Measurements from ENCODE around the gene AOPEP.

AOPEP gene

DNA sequence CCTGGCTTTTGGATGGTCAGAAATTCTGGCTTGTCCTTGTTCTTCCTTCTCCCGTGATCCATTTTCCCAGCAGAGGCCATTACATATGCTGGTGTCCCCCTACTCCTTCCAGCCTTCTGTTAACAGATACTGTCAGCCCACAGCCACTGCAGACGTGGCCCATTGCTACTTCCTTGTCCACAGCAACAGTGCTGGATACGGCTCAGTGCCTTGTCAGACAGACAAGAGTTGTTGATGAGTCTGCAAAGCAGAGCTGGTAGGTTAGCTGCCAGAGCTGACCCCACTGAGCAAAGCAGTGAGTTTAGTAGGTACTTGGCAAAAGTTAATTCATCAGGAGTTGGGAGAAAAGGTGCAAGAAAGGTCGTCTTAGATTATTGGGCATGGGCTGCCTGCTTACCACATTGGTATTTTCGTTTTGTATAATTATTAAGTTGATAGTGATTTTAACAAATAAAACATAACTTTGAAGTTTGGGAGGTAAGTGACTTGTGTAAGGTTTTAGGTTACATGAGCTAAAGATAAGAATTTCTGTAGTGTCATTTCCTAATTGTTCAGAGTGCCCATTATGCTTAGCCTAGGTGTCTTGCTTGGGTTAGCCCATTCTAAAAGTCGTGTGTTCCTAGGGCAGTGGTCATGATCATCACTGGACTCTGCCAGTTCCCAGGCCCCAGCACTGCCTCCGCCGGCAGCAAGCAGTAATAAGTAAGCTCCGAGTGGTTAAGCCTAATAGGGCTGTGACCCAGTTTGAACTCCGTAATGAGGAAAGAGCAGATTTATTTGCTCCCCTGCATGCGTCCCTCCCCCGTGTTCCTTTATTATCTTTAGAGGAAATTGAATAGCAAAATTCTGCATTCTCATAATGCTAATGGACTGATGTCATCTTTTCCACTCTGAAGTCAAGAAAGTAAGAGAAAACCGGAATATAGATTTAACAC lies 299.0 kb downstream of the AOPEP start:
- no peak for DNase-seq

DNA sequence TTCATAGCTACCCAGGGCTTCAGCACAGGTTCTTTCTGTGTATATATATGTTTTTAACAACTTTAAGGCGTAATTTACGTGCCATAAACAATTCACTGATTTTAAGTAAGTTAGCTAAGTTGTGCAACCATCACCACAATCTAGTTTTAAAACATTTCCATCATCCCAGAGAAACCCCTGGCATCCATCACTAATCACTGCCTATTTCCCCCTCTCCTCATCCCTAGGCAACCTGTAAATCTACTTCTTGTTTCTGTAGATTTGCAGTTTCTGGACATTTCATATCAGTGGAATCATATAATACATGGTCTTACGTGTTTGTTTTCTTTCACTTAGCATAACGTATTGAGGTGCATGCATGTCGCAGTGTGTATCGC lies 299.6 kb downstream of the AOPEP start:
- no peak for DNase-seq

DNA sequence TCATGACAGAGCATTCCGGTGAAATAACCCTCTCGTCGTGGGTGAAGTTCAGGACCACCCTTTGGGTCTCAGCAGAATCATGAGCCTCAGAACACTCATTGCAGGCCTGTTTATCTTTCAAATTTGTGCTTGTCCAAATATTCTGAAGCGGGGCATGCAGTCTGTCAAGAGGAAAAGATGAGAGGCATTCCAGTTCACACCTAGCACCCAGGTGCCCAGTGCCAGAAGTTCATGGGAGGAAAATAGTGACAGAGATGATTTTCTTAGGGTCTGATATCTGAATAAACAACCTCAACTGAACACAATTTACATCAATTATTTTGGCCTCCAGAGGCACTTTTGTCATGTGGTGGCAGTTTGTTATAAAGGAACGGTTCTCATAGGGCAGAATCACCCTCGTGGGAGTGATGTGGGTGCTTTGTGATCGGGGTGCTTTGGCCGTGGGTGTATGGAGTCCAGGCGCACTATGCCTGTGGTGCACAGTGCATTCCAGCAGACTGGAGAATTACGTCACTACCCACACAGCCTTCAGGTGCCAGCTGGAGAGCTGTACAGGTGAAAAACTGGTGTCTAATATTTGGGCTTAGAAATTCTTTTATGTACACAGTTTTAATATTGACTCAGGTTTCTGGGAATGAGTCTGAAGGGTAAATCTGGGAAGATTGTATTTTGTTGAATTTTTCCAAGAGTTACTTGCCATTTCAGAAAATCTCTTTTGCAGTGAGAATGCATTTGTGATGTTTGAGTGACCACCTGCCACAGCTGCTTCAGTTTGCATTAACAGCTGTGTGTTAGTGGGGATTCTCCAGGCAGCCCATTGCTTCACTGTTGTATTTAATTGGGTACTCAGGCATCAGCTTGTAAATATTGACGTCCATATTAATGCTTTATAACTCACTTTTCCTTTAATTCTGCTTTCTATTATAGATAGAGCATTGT lies 301.7 kb downstream of the AOPEP start:
- DNase-seq = no peak

DNA sequence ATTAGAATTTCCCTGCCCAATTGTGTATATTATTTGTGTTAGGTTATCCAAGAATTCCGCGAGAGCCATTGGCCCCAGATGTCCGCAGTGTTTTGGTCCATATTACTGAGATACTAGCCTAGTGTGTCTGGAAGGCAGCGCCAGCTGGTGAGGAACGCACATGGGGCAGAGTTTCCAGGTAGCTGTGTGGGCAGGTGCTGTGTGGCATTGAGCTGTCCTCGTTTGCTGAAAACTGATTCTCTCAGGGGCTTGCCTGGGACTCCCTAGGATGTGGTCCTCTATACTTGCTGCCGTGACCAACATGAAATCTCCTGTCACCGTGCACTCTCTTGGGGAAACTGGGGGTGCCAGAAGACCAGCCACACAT lies 302.3 kb downstream of the AOPEP start:
- no peak for DNase-seq

DNA sequence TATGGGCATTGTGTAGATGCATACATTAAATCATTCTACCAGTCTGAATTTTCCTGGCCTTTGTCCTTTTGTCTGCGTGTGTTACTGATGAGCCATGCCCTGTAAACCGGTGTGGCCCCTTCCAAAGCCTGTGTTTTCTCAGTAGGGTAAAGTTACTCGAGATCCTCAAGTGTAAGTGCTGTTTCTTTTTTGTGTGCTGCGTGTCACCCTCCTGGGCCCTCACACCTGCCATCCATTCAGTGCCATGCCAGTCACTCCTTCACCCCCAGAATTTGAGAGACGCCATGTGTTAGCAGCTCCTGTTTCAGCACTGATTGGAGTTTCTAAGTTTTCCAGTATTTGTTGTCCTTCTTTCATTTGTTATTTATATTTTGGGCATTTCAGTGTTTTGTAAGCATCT lies 302.8 kb downstream of the AOPEP start:
- DNase-seq = no peak

DNA sequence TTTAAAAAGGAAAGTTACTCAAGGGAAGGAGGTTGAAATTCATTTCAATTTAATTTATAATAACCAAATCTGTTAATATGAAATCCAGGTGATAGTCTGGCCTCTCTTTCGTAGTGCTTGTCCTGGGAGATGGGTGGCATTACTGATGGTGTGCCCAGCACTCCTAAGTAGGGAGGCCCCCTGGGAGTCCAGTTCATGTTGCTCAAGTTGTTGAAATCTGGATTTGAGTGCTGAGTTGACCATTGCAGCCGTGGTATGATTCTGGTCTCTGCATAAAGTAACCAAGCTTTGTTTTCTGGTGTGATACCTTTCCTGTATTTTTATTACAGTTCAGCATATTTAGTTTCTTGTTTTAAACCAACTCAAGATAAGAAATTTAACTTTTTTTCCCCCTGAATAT lies 303.2 kb downstream of the AOPEP start:
- no peak for DNase-seq

DNA sequence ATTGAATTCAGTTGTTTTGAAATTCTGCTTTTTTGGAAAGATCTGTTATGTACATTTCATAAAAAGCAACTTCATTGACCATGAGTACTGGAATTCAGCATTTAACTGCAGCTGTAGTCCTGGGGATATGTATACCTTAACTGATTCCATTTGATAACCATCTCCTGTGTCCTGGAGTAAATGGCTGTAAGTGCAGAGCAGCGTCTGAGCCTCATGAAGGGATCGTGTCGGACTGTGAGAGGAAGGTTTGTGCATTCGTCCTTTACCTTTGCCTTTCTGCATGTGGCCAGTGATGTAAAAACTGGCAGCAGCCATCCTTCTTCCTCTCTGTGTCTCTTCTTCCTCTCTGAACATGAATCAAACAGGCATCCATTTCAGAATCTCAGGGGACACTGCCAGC lies 303.8 kb downstream of the AOPEP start:
- no peak for DNase-seq

DNA sequence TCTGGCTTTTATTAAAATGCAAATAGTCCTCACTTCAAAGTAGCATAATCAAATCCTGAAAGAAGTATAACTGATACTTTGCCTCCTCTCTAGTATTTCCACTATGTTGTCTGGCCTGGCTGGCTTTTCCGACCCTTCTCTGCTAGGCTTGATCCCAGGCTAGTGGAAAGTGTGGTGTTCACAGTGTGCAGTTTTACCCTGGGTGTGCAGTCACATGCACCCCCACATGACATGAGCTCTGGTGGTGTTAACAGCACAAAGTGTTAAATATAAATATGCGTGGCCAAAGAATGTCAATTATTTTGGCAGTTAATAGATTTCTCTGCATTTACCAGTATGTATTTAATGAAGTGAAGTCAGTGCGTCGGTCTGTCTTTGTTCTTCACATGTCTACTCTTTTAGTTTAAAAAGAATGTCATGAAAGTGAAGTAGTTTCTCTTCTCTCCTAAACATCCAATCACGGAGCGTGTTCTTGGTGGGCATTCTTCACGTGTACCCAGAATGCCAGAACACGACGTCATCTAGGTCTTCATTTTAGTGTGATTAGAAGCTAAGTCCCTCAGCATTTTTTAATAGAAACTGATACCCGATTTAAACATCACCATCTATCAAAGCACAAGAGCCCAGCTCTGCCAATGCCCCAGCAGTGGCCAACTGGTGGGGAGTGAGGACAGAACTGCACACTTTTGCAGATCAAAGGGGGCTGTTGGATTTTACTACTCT lies 304.6 kb downstream of the AOPEP start:
- DNase-seq = no peak

DNA sequence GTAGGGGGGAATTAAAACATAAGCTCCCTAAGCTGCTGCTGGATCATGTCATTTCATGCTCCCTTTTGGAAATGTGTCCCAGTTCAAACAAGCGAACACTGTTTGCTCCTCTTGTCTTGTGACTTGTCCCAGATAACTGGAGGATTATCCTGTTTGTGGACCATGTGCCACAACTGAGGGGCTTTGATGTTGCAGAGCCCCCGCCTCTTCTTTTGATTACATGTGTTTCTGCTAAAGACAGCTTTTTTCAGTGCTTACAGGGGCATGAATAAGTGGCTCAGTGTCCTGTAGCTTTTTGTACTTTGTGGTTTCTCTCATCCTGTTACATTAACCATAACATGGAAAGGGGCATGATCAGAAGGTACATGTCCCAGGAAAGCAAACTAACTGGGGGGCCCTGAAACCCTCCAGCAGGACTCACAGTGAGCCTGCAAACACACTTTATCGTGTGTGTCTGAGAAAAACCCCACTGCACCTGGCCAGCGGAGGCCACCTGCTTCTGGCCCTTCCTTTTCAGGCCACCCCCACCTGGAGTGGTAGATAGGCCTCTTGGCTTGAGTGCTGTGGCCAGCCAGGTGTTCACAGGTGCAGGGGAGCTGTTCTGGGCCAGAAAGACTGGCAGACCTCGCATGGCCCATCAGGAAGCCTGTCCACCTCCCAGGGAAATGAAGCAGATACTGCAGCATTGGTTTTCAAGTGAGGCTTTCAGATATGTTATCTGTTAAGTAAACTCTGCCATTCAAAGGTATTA lies 305.4 kb downstream of the AOPEP start:
- DNase-seq = no peak

DNA sequence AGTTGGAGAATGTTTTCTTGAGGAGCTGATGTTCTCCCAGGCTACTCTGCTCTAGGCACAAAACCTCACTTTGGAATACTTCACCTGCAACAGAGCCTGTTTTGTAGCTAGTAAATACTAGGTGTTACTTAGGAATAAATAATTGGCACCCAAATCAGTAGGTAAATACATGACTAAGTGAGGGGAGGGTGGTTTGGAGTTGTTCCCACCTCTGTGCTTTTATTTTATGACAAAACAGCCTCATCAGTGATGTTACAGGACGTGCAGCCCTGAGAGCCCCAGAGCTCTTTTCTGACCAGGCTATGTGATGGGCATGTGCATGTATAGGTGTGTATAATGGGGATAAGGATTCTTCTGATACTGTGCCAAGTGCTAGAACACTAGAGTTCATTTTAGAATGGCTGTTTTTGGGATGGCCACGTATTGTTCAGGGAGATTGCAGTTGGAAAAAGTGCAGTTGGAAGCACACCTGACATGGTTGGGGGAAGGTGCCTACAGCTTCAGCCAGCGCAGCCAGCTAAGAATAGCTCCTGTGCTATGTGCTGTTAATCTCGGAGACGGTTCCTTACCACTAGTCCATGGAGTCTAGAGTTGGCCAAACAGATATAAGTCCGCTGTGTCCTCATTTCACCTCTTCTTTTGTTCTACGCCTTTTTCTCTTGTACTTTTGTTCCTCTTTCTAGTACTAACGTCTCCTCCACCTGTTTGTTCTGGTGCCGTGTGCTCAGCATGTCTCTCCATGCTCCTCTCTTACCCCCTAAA lies 306.3 kb downstream of the AOPEP start:
- no peak for DNase-seq

DNA sequence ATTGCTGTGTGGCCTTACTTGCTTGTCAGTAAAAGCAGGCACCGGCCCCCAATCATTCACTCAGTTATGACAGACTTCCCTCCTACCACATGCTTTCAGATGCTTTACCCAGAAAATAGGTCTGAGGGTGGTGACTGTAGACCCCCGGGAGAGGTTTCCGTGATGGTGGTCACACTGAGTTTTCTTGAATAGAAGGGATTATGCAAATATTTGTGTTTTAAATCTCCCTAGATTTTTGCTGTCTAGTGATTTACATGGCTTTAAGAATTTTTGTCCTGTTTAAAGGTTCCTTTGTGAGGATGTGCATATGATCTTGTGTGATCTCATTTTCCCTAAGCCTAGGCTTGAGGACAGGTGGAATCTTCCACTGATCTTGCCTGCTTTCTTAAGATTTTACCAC lies 309.3 kb downstream of the AOPEP start:
- no peak for DNase-seq

DNA sequence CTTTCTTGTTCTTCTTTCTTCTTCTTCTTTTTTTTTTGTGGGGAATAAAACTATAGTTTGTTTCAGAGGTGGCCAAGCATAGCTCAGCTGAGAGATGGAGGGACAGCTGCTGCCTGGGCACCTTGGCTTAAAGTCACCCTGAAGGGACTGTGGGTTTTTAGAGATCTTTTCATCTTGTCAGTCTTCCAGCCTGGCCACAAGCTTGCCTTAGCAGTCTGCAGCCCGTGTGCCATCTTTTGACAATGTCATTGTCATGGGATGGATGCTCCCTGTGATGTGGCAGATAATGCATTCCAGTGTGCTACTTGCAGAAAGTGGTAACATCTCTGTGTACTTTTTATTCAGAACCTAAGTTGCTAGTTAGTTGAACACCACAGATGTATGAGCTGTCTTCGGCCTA lies 310.2 kb downstream of the AOPEP start:
- no peak for DNase-seq

DNA sequence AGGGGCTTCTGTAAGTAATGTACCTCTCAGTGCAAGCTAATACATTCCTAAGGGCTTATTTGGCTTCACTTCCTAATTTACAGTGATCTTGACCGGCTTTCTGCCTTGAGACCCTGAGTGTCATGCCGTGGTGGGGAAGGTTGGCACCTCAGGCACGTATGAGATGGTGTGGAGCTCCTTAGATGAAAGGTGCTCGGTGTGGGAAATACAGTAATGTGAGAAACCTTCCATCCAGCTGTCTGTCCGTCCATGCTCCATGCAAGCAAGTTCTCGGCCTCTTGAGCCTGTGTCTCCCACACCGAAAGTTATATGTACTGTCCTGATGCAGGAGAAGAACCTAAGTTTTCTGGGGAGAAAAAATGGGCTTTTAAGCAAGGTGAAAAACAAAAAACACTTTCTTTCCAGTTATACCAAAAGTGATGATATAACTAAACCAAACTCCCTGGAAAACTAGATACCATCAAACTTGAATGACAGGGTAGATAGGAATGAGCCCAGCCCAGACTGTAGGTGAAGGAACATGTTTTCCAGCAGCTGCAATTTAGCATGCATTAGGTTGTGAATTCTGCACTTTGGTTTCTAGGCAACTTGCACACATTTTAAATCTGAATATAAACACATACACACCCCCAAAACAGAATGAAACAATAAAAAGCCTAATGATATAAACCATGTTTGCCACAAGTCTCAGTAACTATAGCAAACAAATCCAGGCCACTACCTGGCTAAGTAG lies 311.5 kb downstream of the AOPEP start:
- no peak for DNase-seq

DNA sequence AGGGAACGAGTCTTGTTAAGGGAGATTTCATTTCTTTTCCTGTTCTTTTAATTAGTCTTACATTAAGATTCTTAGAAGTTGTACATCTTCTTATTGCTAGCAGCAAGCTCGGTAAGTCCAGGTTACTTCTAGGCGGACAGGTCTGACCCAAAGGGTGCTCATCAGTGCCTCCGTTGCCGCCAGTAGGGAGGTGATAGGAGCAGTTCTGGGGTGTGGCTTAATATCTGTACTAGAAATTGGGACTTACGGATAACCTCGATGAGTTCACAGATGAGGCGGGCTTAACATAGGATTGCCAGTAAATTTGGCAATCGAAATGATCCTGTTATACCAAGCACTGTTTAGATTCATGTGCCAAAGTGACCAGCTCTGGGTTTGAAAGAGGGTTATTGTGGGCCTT lies 312.2 kb downstream of the AOPEP start:
- no peak for DNase-seq

DNA sequence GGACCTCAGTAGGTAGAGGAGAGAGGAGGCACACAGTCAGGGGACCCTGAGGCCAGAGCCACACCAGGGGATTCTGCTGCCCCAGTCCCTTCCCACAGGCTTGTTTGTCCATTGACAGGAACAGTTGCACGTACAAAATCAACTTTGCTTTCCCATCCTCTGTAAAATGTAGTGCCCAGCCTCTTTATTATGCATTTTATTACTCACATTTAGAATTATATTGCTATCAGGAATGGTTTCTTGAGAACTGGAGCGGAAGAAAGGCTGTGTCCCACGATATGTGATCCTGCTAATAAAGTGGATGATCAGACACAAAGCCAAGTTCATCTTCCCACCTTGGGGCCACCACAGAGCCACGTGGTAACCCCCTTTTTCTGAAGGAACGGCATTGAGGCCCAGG lies 313.6 kb downstream of the AOPEP start:
- DNase-seq = no peak

DNA sequence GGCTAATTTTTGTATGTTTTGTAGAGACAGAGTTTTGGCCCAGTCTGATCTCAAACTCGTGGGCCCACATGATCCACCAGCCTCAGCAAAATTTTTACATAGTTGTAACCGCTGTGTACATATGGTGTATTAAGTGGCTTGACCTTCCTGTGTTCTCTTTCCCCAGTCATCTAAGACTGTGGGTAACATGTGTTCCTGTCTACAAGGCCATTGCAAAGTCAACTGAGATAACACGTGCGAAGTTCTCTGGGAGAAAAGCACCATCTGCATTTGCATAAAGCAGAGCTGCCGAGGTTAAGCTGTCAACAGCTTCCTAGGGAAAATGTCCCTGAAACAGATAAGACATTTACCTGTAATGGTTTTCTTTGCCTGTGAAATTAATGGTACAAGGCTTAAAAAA lies 317.3 kb downstream of the AOPEP start:
- no peak for DNase-seq

DNA sequence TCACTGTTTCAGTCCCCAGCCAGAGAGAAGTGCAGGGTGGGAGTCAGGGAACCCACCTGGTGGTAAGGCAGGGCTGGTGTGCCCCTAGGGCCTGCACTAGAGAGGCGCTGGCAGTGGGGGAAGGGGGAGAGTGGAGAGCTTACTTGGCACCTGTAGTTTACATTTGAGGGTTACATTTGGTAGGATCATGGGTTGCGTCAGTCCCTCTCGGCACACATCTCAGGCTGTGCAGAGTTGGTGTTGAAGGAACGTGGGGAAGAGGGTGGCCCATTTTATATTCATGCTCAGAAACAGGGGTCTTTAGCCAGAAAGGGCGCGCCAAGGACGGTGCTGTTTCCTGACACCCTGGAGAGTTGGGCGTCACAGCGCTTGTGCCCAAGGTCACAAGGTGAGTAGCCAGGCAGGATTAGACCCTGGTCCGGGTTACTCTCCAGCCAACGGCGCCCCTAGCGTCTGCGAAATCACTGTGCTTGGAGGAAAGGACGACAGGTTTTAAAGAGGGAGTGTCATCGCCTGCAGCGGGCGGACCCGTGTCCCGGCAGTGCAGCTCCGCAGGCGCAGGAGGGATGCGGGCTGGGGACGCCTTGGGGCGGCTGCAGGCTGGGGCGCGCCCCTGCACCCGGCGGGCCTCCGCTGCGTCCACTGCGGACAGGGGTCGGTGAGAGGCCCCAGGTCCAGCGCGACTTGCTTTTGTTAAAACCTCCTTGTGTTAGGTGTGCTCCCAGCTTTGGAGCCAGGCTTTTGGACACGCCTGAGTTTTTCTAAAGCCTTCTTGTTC lies 318.4 kb downstream of the AOPEP start:
- DNase-seq = no peak

DNA sequence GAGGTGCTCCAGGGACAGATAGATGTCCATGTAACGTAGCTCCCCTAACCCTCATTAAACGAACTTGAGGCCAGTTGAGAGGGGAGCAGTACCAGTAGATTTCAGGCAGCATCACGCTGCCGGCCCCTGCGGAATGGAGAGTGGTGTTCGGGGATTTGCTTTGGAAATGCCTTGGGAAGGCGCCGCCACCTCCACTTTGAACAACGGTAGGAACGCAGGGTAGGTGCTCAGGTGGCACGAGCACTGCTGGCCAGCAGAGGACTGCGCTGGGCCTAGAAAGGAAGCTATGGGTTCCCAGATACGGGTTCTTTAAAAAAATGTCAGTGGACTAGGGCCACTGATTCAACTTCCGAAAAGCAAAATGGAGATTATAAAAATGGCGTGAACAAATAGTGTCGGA lies 319.3 kb downstream of the AOPEP start:
- DNase-seq = no peak

DNA sequence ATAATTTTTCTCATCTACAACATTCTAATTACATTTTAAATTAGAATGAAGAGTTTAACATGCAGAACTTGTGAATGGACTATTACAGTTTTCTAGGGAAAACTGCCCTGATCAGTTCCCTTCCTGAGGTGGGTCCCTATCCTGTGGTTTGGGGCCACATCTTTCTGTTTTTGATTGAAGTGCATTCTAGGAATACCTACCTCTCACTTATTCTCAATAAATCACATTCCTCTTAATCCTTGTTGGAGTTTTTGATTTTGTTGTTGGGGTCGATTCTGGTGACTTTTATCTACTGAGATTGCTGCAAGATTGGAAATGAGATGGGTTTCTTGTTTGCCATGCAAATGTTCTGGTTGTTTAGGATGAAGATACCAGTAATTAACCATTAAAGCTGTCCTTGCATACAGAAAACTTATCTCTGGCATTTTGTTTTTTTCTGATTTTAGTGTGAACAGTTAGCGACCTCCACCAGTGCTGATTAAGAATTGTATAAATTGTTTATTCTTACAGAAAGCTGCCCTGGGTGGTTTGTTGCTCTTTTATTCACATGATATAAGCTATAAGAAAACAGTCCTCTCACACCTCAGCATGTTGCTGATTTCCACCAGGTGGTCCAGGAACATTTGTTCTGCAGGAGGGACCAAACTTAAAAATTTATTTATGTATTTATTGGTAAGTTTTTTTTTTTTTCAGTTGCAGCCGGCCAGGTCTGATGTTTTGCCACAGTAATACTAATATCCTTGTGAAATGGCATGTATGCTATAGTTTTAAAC lies 321.1 kb downstream of the AOPEP start:
- no peak for DNase-seq
